ENCODE results near the gene GANAB.
"Not testable (repeated sequence)": the region's sequence is repeated elsewhere in the genome, so short reads cannot be mapped to it uniquely, and the experiment has no call there.

The GANAB gene

DNA sequence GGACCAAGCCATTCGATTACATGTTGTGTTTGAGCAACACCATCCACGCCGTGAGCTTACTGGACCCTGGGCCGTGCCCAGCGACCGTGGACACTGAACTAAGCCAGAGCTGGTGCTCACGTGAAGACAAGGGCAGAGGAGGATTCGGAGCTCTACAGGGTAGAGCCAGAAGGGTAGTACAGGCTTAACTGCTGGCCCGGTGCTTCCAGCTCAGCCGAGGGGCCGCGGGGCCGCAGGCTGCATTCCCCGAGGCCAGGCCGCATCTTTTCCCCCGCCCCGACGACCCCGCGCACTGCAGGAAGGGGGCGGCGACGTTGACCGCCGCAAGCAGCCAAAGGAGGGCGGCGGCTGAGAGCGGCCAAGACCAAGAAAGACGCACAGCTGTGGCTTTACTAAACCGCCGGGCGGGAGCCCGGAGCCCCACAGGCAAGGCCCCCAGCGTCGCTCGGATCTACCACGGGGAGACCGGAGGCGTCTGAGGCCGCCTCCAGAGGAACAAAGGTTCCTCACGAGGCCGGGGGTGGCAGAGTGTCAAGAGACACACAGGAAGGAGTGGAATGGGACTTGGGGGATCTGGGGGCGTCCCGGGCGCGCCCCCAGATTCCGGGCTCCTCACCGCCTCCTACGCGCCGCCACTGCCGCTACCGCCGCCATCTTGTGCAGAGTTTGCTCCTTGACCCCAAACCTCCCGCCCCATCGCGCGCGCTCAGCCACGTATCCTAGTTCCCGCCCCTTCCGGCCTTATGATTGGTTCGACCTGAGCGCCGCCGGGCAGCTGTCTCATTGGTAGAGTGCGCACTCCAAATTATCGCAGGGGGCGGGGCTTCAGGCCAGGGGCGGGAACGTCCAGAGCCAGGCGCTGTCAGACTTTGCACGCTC lies at the start of gene GANAB:
GANAB (minus strand) TSS at position 668 of the 879 bp plus-strand sequence; CDS start at position 654, 14 bp downstream.
- TF ChIP-seq, protein P1, sequence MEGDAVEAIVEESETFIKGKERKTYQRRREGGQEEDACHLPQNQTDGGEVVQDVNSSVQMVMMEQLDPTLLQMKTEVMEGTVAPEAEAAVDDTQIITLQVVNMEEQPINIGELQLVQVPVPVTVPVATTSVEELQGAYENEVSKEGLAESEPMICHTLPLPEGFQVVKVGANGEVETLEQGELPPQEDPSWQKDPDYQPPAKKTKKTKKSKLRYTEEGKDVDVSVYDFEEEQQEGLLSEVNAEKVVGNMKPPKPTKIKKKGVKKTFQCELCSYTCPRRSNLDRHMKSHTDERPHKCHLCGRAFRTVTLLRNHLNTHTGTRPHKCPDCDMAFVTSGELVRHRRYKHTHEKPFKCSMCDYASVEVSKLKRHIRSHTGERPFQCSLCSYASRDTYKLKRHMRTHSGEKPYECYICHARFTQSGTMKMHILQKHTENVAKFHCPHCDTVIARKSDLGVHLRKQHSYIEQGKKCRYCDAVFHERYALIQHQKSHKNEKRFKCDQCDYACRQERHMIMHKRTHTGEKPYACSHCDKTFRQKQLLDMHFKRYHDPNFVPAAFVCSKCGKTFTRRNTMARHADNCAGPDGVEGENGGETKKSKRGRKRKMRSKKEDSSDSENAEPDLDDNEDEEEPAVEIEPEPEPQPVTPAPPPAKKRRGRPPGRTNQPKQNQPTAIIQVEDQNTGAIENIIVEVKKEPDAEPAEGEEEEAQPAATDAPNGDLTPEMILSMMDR (IDR thresholded peaks at IDR 0.05; ENCODE audit: insufficient read depth, missing control alignments) = no peak
- no peak for FAIRE-seq

DNA sequence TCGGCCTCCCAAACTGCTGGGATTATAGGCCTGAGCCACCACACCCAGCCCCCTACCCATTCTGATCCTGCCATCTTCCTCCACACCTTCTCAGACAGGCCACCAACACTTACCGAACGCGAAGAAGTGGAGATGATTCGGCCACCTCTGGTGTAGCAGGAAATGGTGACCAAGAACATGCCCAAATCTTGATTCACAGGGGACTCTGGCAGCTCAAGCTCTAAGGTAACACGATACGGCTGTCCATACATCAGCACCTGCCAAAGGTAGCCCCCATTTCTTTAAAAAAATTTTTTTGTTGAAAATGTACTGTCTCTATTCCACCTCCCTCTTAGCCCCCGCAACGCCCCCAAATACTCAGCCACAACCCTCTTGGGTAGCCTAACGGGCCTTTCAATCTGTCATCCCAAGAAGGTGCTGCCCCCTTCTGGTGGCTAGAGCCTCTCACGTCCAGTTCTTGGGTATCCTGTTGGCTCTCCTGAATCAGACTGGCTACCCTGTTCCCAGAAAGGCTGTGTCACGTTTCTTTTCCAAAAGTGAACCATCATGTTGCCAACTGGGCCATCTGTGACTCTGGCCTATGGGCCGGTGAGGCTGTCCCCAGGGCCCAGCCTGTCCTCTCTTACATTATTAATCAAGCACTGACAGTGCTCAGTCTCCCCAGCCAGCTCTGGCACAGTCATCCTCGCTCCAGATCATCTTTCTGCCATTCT lies 48.2 kb upstream of the GANAB start:
- peak; percentile 72 for DNase-seq (ENCODE audit: insufficient read length, low spot score)
- no peak for FAIRE-seq
- TF ChIP-seq, protein P1 (IDR thresholded peaks at IDR 0.05; ENCODE audit: insufficient read depth, missing control alignments) = peak; percentile 73

More for the DNA sequence above, at the start of gene GANAB:
- DNase-seq (ENCODE audit: insufficient read length, low spot score) = peak; percentile 99

DNA sequence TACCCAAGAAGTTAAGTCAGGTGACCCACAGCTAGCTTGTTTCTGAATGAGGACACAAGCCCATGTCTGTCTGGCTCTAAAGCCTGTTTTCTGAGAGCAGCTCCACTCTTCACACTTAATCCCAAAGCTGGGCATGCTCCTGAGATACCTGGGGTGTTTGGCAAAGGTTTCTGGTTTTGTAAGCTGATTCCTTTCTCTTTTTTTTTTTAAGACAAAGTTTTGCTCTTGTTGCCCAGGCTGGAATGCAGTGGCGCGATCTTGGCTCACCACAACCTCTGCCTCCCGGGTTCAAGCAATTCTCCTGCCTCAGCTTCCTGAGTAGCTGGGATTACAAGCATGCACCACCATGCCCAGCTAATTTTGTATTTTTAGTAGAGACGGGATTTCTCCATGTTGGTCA lies 47.2 kb upstream of the GANAB start:
- not testable (repeated sequence) for DNase-seq (ENCODE audit: insufficient read length, low spot score); FAIRE-seq

DNA sequence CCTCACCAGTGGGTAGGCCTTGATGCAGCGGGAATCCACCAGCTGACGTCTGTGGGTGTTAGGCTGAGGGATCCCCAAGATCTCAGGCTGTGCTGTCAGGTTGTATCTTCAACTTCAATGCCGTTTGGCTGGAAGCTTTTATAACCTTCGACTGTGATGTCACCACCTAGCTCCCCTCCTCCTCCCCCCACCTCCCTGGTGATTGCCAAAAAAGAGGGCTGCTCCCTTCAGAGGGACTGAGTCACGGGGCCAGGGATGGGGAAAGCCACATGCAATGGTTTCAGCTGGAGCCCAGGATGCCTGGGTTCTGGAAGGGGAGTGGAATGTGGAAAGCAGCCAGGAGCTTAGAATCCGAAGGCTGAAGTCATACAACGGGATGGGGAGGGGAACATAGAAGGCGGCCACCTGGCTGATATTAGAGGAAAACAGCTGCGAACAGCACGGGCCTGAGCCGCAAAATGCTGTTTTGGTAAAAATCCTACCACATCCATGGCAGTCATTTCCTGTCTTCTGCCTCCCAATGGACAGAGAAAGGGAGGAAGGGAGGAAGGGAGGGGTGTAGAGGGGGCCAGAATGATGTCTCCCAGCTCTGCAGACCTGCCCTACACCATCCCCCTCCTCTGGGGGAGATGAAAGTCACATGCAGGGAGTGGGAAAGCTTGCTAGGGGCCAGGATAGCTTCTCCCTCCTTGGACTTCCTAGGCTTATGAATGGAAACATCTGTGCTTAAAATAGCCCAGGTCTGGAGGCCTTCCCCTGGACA lies 43.2 kb upstream of the GANAB start, which contains the start of gene LRRN4CL:
LRRN4CL (minus strand) TSS at position 110 of the 763 bp plus-strand sequence. CDS start 1,022 bp downstream, outside the sequence.
- no peak for FAIRE-seq
- TF ChIP-seq, protein P1 (IDR thresholded peaks at IDR 0.05; ENCODE audit: insufficient read depth, missing control alignments) = no peak
- DNase-seq (ENCODE audit: insufficient read length, low spot score) = no peak

DNA sequence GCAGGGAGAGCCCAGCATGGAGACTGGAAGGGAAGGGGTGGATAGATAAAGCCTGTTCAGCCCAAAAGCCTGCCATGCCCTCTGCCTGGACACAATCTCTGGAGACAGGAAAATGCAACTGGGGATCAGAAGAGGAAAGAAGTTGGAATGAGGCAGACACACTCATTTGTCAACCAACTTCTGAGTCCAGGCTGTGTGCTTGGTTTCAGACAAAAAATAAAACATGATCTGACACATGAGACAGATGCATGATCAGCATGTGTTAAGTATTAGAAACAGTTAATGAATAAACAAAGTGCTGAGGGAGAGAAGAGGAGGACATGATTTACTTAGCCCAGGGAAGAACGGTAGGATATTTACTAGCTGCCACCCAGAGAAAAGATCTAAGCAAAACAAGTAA lies 42.1 kb upstream of the GANAB start:
- FAIRE-seq (no peak), DNase-seq (ENCODE audit: insufficient read length, low spot score) (no peak)
- TF ChIP-seq, protein P1 (IDR thresholded peaks at IDR 0.05; ENCODE audit: insufficient read depth, missing control alignments) = no peak

DNA sequence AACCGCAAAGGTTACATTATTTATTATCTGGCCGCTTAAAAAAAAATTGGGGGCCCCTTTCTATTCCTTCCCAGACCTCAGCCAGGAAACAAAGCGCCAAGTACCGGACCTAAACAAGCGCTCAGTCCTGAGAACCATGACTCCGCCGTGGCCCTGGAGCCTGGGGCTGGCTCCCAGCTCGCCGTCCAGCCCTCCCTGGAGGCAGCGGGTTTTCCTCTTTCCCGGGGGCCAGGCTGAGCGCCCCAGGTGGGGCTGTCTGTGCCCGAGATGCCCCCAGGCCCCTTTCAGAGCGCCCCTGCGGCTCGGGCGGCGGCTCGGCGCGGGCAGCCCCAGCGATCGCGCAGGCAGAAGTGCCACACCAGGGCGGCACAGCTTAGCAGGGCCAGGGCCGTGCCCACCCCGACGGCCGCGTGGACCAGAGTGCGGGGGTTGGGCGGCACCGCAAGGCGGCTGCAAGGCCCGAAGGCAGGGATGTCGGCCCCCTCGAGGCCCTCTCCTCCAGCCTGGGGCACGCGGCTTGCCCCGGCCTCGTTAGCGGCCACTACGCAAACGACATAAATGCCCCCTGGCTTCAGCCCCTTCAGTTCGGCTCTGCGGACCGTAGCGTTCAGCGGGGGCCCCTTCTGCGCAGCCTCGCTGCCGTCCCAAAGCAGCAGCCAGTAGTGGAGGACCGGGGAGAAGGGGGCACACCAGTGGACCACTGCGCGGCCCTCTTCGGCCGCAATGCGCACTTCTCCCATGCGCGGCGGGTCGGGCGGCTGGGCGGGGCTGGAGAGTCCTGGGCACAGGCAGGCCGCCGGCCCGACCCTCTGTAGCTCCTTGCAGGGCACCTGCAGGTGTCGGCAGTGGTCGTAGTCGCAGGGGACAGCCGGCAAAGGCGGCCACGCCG lies 41.3 kb upstream of the GANAB start:
- FAIRE-seq (no peak), DNase-seq (ENCODE audit: insufficient read length, low spot score) (no peak)
- TF ChIP-seq, protein P1 (IDR thresholded peaks at IDR 0.05; ENCODE audit: insufficient read depth, missing control alignments) = no peak
